ENCODE measurements around the gene SUPT20H. TPM values are rescaled to one million over a fixed set of nuclear protein-coding genes. Genes with fewer than 3 reads are reported as not detected.
A peak's percentile ranks its signal among the peaks of the same experiment; 100 is the strongest.

Gene SUPT20H
- polyA plus RNA-seq, 3 donors from 2014 or later: 31.5 to 47.2 (median 40.3) TPM

- no peaks in the 10 kb centered on the region for H3K36me3 Mint-ChIP-seq
- no peak for DNase-seq
- peaks cover 0 to 2% (median 0%) of the 10 kb centered on the region in 6 donors for H3K9me3 Mint-ChIP-seq
- peaks cover 2 to 14% (median 4%) of the 10 kb centered on the region in 3 donors for H3K27me3 Mint-ChIP-seq (ENCODE audit: low read depth in 3 of 3)
- no peak overlapping the region for H3K4me3 Mint-ChIP-seq
- no peak overlapping the region for H3K27ac Mint-ChIP-seq
- H3K4me1 Mint-ChIP-seq: no peaks in the 10 kb centered on the region
Observed at GRCh38 chr13:37089495-37089894, 30.0 kb upstream of the SUPT20H start.

- peaks cover 0 to 2% (median 0%) of the 10 kb centered on the region in 6 donors for H3K9me3 Mint-ChIP-seq
- no peak for DNase-seq
- H3K27ac Mint-ChIP-seq: no peak overlapping the region
- H3K4me1 Mint-ChIP-seq: no peaks in the 10 kb centered on the region
- H3K4me3 Mint-ChIP-seq: no peak overlapping the region
- H3K36me3 Mint-ChIP-seq: no peaks in the 10 kb centered on the region
- H3K27me3 Mint-ChIP-seq (ENCODE audit: low read depth in 3 of 3): peaks cover 2 to 14% (median 4%) of the 10 kb centered on the region in 3 donors
Observed at GRCh38 chr13:37087486-37087885, 28.0 kb upstream of the SUPT20H start.

- no peak overlapping the region for H3K27ac Mint-ChIP-seq
- no peak overlapping the region for H3K4me3 Mint-ChIP-seq
- no peaks in the 10 kb centered on the region for H3K4me1 Mint-ChIP-seq
- DNase-seq: no peak
- peaks cover 0 to 2% (median 0%) of the 10 kb centered on the region in 6 donors for H3K9me3 Mint-ChIP-seq
- H3K27me3 Mint-ChIP-seq (ENCODE audit: low read depth in 3 of 3): peaks cover 1 to 9% (median 2%) of the 10 kb centered on the region in 3 donors
- no peaks in the 10 kb centered on the region for H3K36me3 Mint-ChIP-seq
Observed at GRCh38 chr13:37085606-37086005, 26.1 kb upstream of the SUPT20H start.

- Mint-ChIP-seq H3K4me1 (no peaks in the 10 kb centered on the region), H3K9me3 (no peaks in the 10 kb centered on the region), H3K27me3 (ENCODE audit: low read depth in 3 of 3) (peaks cover 0 to 5% (median 2%) of the 10 kb centered on the region in 3 donors), H3K4me3 (no peak overlapping the region), H3K36me3 (no peaks in the 10 kb centered on the region), H3K27ac (no peak overlapping the region)
- no peak for DNase-seq
Observed at GRCh38 chr13:37076818-37077217, 17.3 kb upstream of the SUPT20H start.

GRCh38 chr13:37075164-37075563 is 15.7 kb upstream of the SUPT20H start:
- Mint-ChIP-seq H3K36me3 (no peaks in the 10 kb centered on the region), H3K4me3 (no peak overlapping the region), H3K4me1 (no peaks in the 10 kb centered on the region), H3K27ac (no peak overlapping the region), H3K9me3 (no peaks in the 10 kb centered on the region), H3K27me3 (ENCODE audit: low read depth in 3 of 3) (peaks cover 0 to 5% (median 3%) of the 10 kb centered on the region in 3 donors)
- DNase-seq: no peak

- no peak for DNase-seq
Observed at GRCh38 chr13:37074703-37075102, 15.2 kb upstream of the SUPT20H start.

GRCh38 chr13:37072024-37072423 is 12.5 kb upstream of the SUPT20H start:
- no peak for DNase-seq
- Mint-ChIP-seq H3K4me1 (no peaks in the 10 kb centered on the region), H3K4me3 (no peak overlapping the region), H3K36me3 (no peaks in the 10 kb centered on the region), H3K27me3 (ENCODE audit: low read depth in 3 of 3) (peaks cover 0 to 6% (median 3%) of the 10 kb centered on the region in 3 donors), H3K27ac (no peak overlapping the region), H3K9me3 (no peaks in the 10 kb centered on the region)

More at GRCh38 chr13:37074703-37075102, 15.2 kb upstream of the SUPT20H start:
- Mint-ChIP-seq H3K27ac (no peak overlapping the region), H3K9me3 (no peaks in the 10 kb centered on the region), H3K4me3 (no peak overlapping the region), H3K4me1 (no peaks in the 10 kb centered on the region), H3K36me3 (no peaks in the 10 kb centered on the region), H3K27me3 (ENCODE audit: low read depth in 3 of 3) (peaks cover 0 to 5% (median 3%) of the 10 kb centered on the region in 3 donors)

GRCh38 chr13:37070956-37071355 is 11.5 kb upstream of the SUPT20H start:
- Mint-ChIP-seq H3K4me1 (no peaks in the 10 kb centered on the region), H3K36me3 (no peaks in the 10 kb centered on the region), H3K9me3 (no peaks in the 10 kb centered on the region), H3K4me3 (no peak overlapping the region), H3K27ac (no peak overlapping the region), H3K27me3 (ENCODE audit: low read depth in 3 of 3) (peaks cover 0 to 9% (median 3%) of the 10 kb centered on the region in 3 donors)
- DNase-seq: no peak

GRCh38 chr13:37070145-37070695 is 10.7 kb upstream of the SUPT20H start:
- Mint-ChIP-seq H3K4me1 (no peaks in the 10 kb centered on the region), H3K4me3 (no peak overlapping the region), H3K36me3 (no peaks in the 10 kb centered on the region), H3K9me3 (no peaks in the 10 kb centered on the region), H3K27me3 (ENCODE audit: low read depth in 3 of 3) (peaks cover 0 to 9% (median 3%) of the 10 kb centered on the region in 3 donors), H3K27ac (no peak overlapping the region)
- DNase-seq: no peak

- Mint-ChIP-seq H3K27me3 (ENCODE audit: low read depth in 3 of 3) (peaks cover 0 to 9% (median 5%) of the 10 kb centered on the region in 3 donors), H3K4me1 (no peaks in the 10 kb centered on the region), H3K4me3 (no peak overlapping the region), H3K27ac (no peak overlapping the region), H3K9me3 (no peaks in the 10 kb centered on the region), H3K36me3 (no peaks in the 10 kb centered on the region)
- no peak for DNase-seq
Observed at GRCh38 chr13:37069597-37070103, 10.2 kb upstream of the SUPT20H start.

GRCh38 chr13:37068962-37069361 is 9.5 kb upstream of the SUPT20H start:
- Mint-ChIP-seq H3K36me3 (no peaks in the 10 kb centered on the region), H3K4me1 (no peaks in the 10 kb centered on the region), H3K27me3 (ENCODE audit: low read depth in 3 of 3) (peaks cover 0 to 9% (median 5%) of the 10 kb centered on the region in 3 donors), H3K9me3 (no peaks in the 10 kb centered on the region), H3K27ac (no peak overlapping the region), H3K4me3 (no peak overlapping the region)
- DNase-seq: no peak

GRCh38 chr13:37067874-37068273 is 8.4 kb upstream of the SUPT20H start:
- Mint-ChIP-seq H3K4me1 (no peaks in the 10 kb centered on the region), H3K9me3 (no peaks in the 10 kb centered on the region), H3K27ac (no peak overlapping the region), H3K4me3 (no peak overlapping the region), H3K36me3 (no peaks in the 10 kb centered on the region), H3K27me3 (ENCODE audit: low read depth in 3 of 3) (peaks cover 0 to 9% (median 5%) of the 10 kb centered on the region in 3 donors)
- DNase-seq: no peak

GRCh38 chr13:37065890-37066526 is 6.5 kb upstream of the SUPT20H start:
- Mint-ChIP-seq H3K27ac (no peak overlapping the region), H3K9me3 (no peaks in the 10 kb centered on the region), H3K36me3 (no peaks in the 10 kb centered on the region), H3K27me3 (ENCODE audit: low read depth in 3 of 3) (peaks cover 0 to 10% (median 5%) of the 10 kb centered on the region in 3 donors), H3K4me1 (no peaks in the 10 kb centered on the region), H3K4me3 (no peak overlapping the region)
- no peak for DNase-seq

- peaks cover 0 to 9% (median 2%) of the 10 kb centered on the region in 3 donors for H3K27me3 Mint-ChIP-seq (ENCODE audit: low read depth in 3 of 3)
- H3K9me3 Mint-ChIP-seq: no peaks in the 10 kb centered on the region
- peaks cover 29 to 33% of the 10 kb centered on the region in 2 donors for H3K4me1 Mint-ChIP-seq
- no peaks in the 10 kb centered on the region for H3K36me3 Mint-ChIP-seq
- DNase-seq: no peak
- peak overlapping the region; percentile 94 to 98 (median 98) for H3K27ac Mint-ChIP-seq
- peak overlapping the region; percentile 94 to 97 (median 96) for H3K4me3 Mint-ChIP-seq
Observed at GRCh38 chr13:37059848-37060192, 332 bp upstream of the SUPT20H start.
